ENCODE data around the gene DTWD2.

DTWD2 gene

GRCh38 chr5:118988866-118989180 lies 476 bp upstream of the DTWD2 start:
- Histone ChIP-seq H3K4me3 (IDR thresholded peaks at IDR 0.05; ENCODE audit: insufficient read depth, low read depth, low read length) (no peak overlapping the region), H3K27ac (no peak overlapping the region), H3K4me2 (peak overlapping the region; percentile 64), H3K36me3 (ENCODE audit: insufficient read depth) (no peaks in the 10 kb centered on the region), H2AFZ (ENCODE audit: low read depth) (peak overlapping the region; percentile 78), H3K79me2 (ENCODE audit: insufficient read depth, low read depth) (no peaks in the 10 kb centered on the region), H3K27me3 (ENCODE audit: insufficient read depth, low read depth) (no peaks in the 10 kb centered on the region), H3K4me1 (ENCODE audit: low read depth, poor library complexity, severe bottlenecking) (peaks cover 8% of the 10 kb centered on the region), H4K20me1 (ENCODE audit: insufficient read depth) (no peaks in the 10 kb centered on the region), H3K9ac (no peak overlapping the region; the same call in 1 of the 2 replicates)
- no peak for TF ChIP-seq CTCF (conservative IDR thresholded peaks at IDR 0.05; ENCODE audit: low read depth, low read length)

- Histone ChIP-seq H3K9ac (no peak overlapping the region), H3K27ac (no peak overlapping the region), H3K79me2 (ENCODE audit: insufficient read depth, low read depth) (no peaks in the 10 kb centered on the region), H3K36me3 (ENCODE audit: insufficient read depth) (no peaks in the 10 kb centered on the region), H3K4me2 (no peak overlapping the region), H4K20me1 (ENCODE audit: insufficient read depth) (no peaks in the 10 kb centered on the region), H3K4me1 (ENCODE audit: low read depth, poor library complexity, severe bottlenecking) (peaks cover 8% of the 10 kb centered on the region), H2AFZ (ENCODE audit: low read depth) (no peak overlapping the region), H3K27me3 (ENCODE audit: insufficient read depth, low read depth) (no peaks in the 10 kb centered on the region), H3K4me3 (IDR thresholded peaks at IDR 0.05; ENCODE audit: insufficient read depth, low read depth, low read length) (no peak overlapping the region)
- no peak for TF ChIP-seq CTCF (conservative IDR thresholded peaks at IDR 0.05; ENCODE audit: low read depth, low read length)
Measured at GRCh38 chr5:118984602-118985001, 3.7 kb downstream of the DTWD2 start.

GRCh38 chr5:118981783-118982182 lies 6.6 kb downstream of the DTWD2 start:
- H3K4me2 ChIP-seq, result no peak overlapping the region
- no peak overlapping the region for H3K4me3 ChIP-seq (IDR thresholded peaks at IDR 0.05; ENCODE audit: insufficient read depth, low read depth, low read length)
- no peaks in the 10 kb centered on the region for H3K79me2 ChIP-seq (ENCODE audit: insufficient read depth, low read depth)
- no peak overlapping the region for H3K27ac ChIP-seq
- H3K4me1 ChIP-seq (ENCODE audit: low read depth, poor library complexity, severe bottlenecking), result no peaks in the 10 kb centered on the region
- H4K20me1 ChIP-seq (ENCODE audit: insufficient read depth), result no peaks in the 10 kb centered on the region
- H3K27me3 ChIP-seq (ENCODE audit: insufficient read depth, low read depth), result no peaks in the 10 kb centered on the region
- no peak for TF ChIP-seq CTCF (conservative IDR thresholded peaks at IDR 0.05; ENCODE audit: low read depth, low read length)
- no peaks in the 10 kb centered on the region for H3K36me3 ChIP-seq (ENCODE audit: insufficient read depth)
- H3K9ac ChIP-seq, result no peak overlapping the region
- no peak overlapping the region for H2AFZ ChIP-seq (ENCODE audit: low read depth)

- no peak overlapping the region for H2AFZ ChIP-seq (ENCODE audit: low read depth)
- H3K4me3 ChIP-seq (IDR thresholded peaks at IDR 0.05; ENCODE audit: insufficient read depth, low read depth, low read length), result no peak overlapping the region
- H3K27me3 ChIP-seq (ENCODE audit: insufficient read depth, low read depth), result no peaks in the 10 kb centered on the region
- H3K27ac ChIP-seq, result no peak overlapping the region
- TF ChIP-seq CTCF (conservative IDR thresholded peaks at IDR 0.05; ENCODE audit: low read depth, low read length), result no peak
- H3K4me1 ChIP-seq (ENCODE audit: low read depth, poor library complexity, severe bottlenecking), result no peaks in the 10 kb centered on the region
- no peaks in the 10 kb centered on the region for H4K20me1 ChIP-seq (ENCODE audit: insufficient read depth)
- no peaks in the 10 kb centered on the region for H3K36me3 ChIP-seq (ENCODE audit: insufficient read depth)
- no peaks in the 10 kb centered on the region for H3K79me2 ChIP-seq (ENCODE audit: insufficient read depth, low read depth)
- H3K4me2 ChIP-seq, result no peak overlapping the region
- H3K9ac ChIP-seq, result no peak overlapping the region
Measured at GRCh38 chr5:118980438-118980837, 7.9 kb downstream of the DTWD2 start.

GRCh38 chr5:118980017-118980416 lies 8.3 kb downstream of the DTWD2 start:
- no peak overlapping the region for H3K4me2 ChIP-seq

More at GRCh38 chr5:118980017-118980416, 8.3 kb downstream of the DTWD2 start:
- H4K20me1 ChIP-seq (ENCODE audit: insufficient read depth), result no peaks in the 10 kb centered on the region
- no peak overlapping the region for H3K27ac ChIP-seq
- H3K4me3 ChIP-seq (IDR thresholded peaks at IDR 0.05; ENCODE audit: insufficient read depth, low read depth, low read length), result no peak overlapping the region
- H3K36me3 ChIP-seq (ENCODE audit: insufficient read depth), result no peaks in the 10 kb centered on the region
- no peaks in the 10 kb centered on the region for H3K27me3 ChIP-seq (ENCODE audit: insufficient read depth, low read depth)
- H2AFZ ChIP-seq (ENCODE audit: low read depth), result no peak overlapping the region
- H3K4me1 ChIP-seq (ENCODE audit: low read depth, poor library complexity, severe bottlenecking), result no peaks in the 10 kb centered on the region
- H3K9ac ChIP-seq, result no peak overlapping the region
- TF ChIP-seq CTCF (conservative IDR thresholded peaks at IDR 0.05; ENCODE audit: low read depth, low read length), result no peak
- H3K79me2 ChIP-seq (ENCODE audit: insufficient read depth, low read depth), result no peaks in the 10 kb centered on the region
